Measurements from ENCODE around the gene EXOC3L4.
A peak's percentile ranks its signal among the peaks of the same experiment; 100 is the strongest.

Gene EXOC3L4

GRCh38 chr14:103134919-103135318, 40.4 kb downstream of the EXOC3L4 start:
- ATAC-seq = no peak
- TF ChIP-seq ESRRG (CRISPR knock-in tag; IDR thresholded peaks at IDR 0.05) = no peak
- no peak for TF ChIP-seq ZNF8 (CRISPR knock-in tag; IDR thresholded peaks at IDR 0.05)
- TF ChIP-seq ZNF565 (CRISPR knock-in tag; conservative IDR thresholded peaks at IDR 0.05; ENCODE audit: low read depth) = no peak
- no peak for TF ChIP-seq BACH2 (CRISPR knock-in tag; IDR thresholded peaks at IDR 0.05; ENCODE audit: borderline replicate concordance)
- TF ChIP-seq TOX (CRISPR knock-in tag; IDR thresholded peaks at IDR 0.05; ENCODE audit: borderline replicate concordance) = no peak
- TF ChIP-seq ZNF70 (CRISPR knock-in tag; IDR thresholded peaks at IDR 0.05) = no peak

DNA sequence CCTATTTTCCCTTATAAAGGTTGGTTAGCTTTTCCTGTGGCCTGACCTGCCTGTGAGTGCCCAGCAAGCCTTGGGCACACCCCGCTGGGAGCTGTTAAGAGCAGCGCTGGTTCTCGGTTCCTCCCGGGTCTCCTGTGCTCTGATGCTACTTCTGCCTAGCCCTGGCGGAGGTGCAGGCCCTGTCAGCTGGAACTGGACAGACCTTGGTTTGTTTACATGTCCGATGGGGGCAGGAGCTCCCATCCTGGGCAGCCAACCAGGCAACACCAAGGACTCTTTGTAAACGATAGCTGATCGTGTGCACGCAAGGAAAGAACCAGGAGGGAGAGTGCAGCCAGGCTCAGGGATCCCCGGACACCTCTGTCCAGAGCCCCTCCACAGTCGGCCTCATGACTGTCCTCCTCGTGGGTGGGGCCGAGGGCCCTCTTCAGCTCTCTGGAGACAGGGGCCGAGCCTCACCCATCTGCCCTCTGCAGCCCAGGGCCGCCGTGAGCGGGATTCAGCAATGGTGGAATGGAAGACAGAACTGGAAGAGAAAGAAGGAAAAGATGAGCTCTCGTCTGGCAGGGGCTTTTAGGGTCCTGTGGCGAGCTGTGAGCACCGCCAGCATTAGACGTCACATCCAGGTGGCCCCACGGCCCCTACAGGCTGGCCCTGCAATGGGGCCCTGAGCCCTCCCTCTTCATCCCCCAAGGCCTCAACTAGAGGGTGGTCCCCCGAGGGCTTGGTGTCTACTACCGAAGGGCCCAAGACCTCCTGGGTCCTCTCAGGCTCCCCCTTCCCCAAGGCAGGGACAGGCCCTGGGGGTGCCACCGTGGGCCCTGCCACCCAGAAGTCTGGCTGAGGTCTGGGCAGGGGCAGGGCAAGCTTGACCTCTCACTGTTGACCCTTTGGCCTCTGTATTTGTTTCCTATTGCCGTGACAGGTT, 41.1 kb downstream of the EXOC3L4 start:
- TF ChIP-seq RARB (CRISPR knock-in tag; IDR thresholded peaks at IDR 0.05) (no peak), ZC3H10 (CRISPR knock-in tag; IDR thresholded peaks at IDR 0.05) (no peak), TCF4 (CRISPR knock-in tag; IDR thresholded peaks at IDR 0.05; ENCODE audit: borderline replicate concordance) (no peak), ZNF565 (CRISPR knock-in tag; conservative IDR thresholded peaks at IDR 0.05; ENCODE audit: low read depth) (no peak), ARNTL (CRISPR knock-in tag; IDR thresholded peaks at IDR 0.05; ENCODE audit: borderline replicate concordance, low read depth) (no peak), OSR1 (CRISPR knock-in tag; IDR thresholded peaks at IDR 0.05) (no peak)
- TF ChIP-seq, protein P1, sequence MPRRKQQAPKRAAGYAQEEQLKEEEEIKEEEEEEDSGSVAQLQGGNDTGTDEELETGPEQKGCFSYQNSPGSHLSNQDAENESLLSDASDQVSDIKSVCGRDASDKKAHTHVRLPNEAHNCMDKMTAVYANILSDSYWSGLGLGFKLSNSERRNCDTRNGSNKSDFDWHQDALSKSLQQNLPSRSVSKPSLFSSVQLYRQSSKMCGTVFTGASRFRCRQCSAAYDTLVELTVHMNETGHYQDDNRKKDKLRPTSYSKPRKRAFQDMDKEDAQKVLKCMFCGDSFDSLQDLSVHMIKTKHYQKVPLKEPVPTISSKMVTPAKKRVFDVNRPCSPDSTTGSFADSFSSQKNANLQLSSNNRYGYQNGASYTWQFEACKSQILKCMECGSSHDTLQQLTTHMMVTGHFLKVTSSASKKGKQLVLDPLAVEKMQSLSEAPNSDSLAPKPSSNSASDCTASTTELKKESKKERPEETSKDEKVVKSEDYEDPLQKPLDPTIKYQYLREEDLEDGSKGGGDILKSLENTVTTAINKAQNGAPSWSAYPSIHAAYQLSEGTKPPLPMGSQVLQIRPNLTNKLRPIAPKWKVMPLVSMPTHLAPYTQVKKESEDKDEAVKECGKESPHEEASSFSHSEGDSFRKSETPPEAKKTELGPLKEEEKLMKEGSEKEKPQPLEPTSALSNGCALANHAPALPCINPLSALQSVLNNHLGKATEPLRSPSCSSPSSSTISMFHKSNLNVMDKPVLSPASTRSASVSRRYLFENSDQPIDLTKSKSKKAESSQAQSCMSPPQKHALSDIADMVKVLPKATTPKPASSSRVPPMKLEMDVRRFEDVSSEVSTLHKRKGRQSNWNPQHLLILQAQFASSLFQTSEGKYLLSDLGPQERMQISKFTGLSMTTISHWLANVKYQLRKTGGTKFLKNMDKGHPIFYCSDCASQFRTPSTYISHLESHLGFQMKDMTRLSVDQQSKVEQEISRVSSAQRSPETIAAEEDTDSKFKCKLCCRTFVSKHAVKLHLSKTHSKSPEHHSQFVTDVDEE (CRISPR knock-in tag; IDR thresholded peaks at IDR 0.05) = no peak
- ATAC-seq = no peak

- TF ChIP-seq OSR1 (CRISPR knock-in tag; IDR thresholded peaks at IDR 0.05) = 0 out of 2 replicates have a peak, but pooled peaks have one; percentile 13
- TF ChIP-seq ZNF70 (CRISPR knock-in tag; IDR thresholded peaks at IDR 0.05) = no peak
- no peak for TF ChIP-seq POU6F1 (CRISPR knock-in tag; IDR thresholded peaks at IDR 0.05; ENCODE audit: borderline replicate concordance, low read depth)
- peak; percentile 90 for ATAC-seq
Measured at GRCh38 chr14:103136388-103137271, 42.1 kb downstream of the EXOC3L4 start.

GRCh38 chr14:103137689-103138300, 43.3 kb downstream of the EXOC3L4 start:
- no peak for ATAC-seq
- TF ChIP-seq, protein P2, sequence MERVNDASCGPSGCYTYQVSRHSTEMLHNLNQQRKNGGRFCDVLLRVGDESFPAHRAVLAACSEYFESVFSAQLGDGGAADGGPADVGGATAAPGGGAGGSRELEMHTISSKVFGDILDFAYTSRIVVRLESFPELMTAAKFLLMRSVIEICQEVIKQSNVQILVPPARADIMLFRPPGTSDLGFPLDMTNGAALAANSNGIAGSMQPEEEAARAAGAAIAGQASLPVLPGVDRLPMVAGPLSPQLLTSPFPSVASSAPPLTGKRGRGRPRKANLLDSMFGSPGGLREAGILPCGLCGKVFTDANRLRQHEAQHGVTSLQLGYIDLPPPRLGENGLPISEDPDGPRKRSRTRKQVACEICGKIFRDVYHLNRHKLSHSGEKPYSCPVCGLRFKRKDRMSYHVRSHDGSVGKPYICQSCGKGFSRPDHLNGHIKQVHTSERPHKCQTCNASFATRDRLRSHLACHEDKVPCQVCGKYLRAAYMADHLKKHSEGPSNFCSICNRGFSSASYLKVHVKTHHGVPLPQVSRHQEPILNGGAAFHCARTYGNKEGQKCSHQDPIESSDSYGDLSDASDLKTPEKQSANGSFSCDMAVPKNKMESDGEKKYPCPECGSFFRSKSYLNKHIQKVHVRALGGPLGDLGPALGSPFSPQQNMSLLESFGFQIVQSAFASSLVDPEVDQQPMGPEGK (CRISPR knock-in tag; IDR thresholded peaks at IDR 0.05; ENCODE audit: borderline replicate concordance) = no peak
- TF ChIP-seq, protein P1 (CRISPR knock-in tag; IDR thresholded peaks at IDR 0.05) = no peak
